Measurements from ENCODE around the gene FBXO9. TPM values are rescaled to one million over a fixed set of nuclear protein-coding genes. Genes with fewer than 3 reads are reported as not detected.

Gene FBXO9
- total RNA-seq, 1 experiment from 2014 or later, result 68.4 TPM

DNA sequence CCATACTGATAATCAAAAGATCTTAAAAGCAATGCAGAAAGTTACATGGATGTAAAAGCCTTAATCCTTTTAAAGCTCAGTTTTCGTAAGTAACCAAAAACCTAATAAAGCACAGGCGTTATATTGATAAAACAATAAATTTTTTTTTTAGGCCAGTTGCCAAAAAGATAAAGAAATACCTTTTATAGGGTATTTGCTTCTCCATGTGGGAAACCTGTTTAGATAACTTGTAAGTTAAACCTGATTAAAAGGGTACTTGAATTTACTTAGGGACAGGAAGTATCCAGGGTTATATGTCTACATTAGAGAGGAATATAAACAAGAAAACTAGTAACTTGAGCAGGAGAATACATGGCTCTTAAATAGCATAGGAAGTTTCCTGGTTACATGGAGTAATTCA is 21.1 kb downstream of the FBXO9 start:
- WGBS (ENCODE audit: extremely low coverage, insufficient read length, low lambda C conversion rate), result no CpG with 5 or more reads among the region's 2 CpGs
- TF ChIP-seq CTCF (conservative IDR thresholded peaks at IDR 0.05), result no peak
- Histone ChIP-seq H2AK5ac (ENCODE audit: insufficient read length, low read length) (no peak overlapping the region), H3K9ac (ENCODE audit: extremely low read depth, insufficient read length, low read length) (no peak overlapping the region), H3K4me1 (ENCODE audit: insufficient read depth, low read length) (no peaks in the 10 kb centered on the region), H3K79me2 (ENCODE audit: insufficient read depth, low read length) (no peaks in the 10 kb centered on the region), H3K27me3 (ENCODE audit: insufficient read depth, low read length) (no peaks in the 10 kb centered on the region), H3K4ac (ENCODE audit: low read depth, low read length) (no peak overlapping the region), H3T11ph (ENCODE audit: low read length) (no peak overlapping the region), H2BK120ac (ENCODE audit: low read depth, low read length, poor library complexity, severe bottlenecking) (no peak overlapping the region), H3K79me1 (ENCODE audit: insufficient read depth, low read depth, low read length, poor library complexity, severe bottlenecking) (no peaks in the 10 kb centered on the region), H2BK12ac (ENCODE audit: insufficient read length, low read depth, low read length) (no peak overlapping the region), H3K23me2 (ENCODE audit: insufficient read length, low read depth, low read length, poor library complexity, severe bottlenecking) (no peaks in the 10 kb centered on the region), H2BK20ac (ENCODE audit: low read depth, low read length, poor library complexity, severe bottlenecking) (no peak overlapping the region), H3K4me2 (ENCODE audit: insufficient read depth, insufficient read length, low read length) (no peak overlapping the region), H4K20me1 (ENCODE audit: control insufficient read depth, insufficient read depth, insufficient read length) (no peaks in the 10 kb centered on the region), H4K5ac (ENCODE audit: insufficient read length, low read depth, low read length) (no peak overlapping the region), H2AFZ (ENCODE audit: low read length) (no peak overlapping the region), H3K23ac (ENCODE audit: insufficient read length, low read depth, low read length) (no peak overlapping the region), H4K91ac (ENCODE audit: insufficient read length, low read depth, low read length) (no peak overlapping the region), H3K14ac (ENCODE audit: insufficient read depth, low read length) (no peak overlapping the region), H3K9me3 (ENCODE audit: control insufficient read depth, low read depth, low read length) (no peaks in the 10 kb centered on the region), H2BK15ac (ENCODE audit: low read depth, low read length) (no peak overlapping the region), H4K8ac (replicated peaks; ENCODE audit: insufficient read length, low read depth, low read length) (no peak overlapping the region), H3K56ac (ENCODE audit: insufficient read length, low read depth, low read length) (no peak overlapping the region), H3K18ac (ENCODE audit: insufficient read length, low read depth, low read length) (no peak overlapping the region), H3K27ac (ENCODE audit: insufficient read length, low read depth, low read length) (no peak overlapping the region), H2BK5ac (ENCODE audit: insufficient read length, low read length) (no peak overlapping the region)
- Mint-ChIP-seq H3K36me3 (ENCODE audit: insufficient read depth in 1 of 3, low read depth in 3 of 3) (peaks cover 9 to 75% (median 41%) of the 10 kb centered on the region in 3 experiments; a peak in 6 of 7 replicates), H3K9me3 (no peaks in the 10 kb centered on the region), H3K27ac (no peak overlapping the region), H3K27me3 (ENCODE audit: low read depth) (no peaks in the 10 kb centered on the region), H3K4me3 (no peak overlapping the region), H3K4me1 (no peaks in the 10 kb centered on the region)
- no peak for DNase-seq
